ENCODE results near the gene IL17B. TPM values are rescaled to one million over a fixed set of nuclear protein-coding genes. Genes with fewer than 3 reads are reported as not detected.

IL17B gene
- polyA plus RNA-seq, 1 experiment, result 0.24 TPM

DNA sequence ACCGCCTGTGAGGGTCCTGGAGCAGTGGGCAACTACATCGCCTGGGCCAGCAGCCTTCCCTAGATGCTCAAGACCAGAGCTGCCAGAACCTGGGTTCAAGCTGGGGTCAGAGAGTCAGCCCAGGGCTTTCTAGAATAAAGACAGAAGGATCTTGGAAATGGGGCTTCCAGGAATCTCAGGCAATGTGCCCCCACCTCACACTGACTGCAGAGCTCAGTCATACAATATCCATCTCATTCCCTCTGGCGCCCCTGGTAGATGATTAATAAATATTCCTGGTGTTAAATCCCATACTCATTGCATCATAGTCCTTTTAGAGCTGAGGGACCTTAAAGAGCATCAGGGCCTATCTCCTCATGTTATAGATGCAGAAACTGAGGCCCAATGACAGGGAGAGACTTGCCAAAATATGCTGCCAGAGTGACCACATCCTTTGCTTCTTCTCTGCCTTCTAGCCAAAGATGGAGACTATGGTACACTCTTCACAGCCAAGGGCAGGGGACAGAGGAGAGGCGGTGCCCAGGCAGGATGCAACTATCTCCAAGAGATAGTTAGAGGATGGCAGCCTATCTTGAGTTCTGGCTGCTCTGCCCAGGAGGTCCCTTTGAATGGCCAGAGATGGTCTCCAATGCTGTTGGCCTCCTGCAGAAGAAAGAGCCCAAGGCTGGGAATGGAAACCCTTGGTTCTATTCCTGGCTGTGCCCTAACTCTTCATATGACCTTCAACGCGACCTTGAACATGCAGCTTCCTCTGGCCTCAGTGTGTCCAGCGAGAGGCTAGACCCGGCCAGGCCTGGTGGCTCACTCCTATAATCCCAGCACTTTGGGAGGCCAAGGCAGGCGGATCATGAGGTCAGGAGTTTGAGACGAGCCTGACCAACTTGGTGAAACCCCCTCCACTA lies 36.2 kb upstream of the IL17B start:
- Histone ChIP-seq H3K27me3 (ENCODE audit: control insufficient read depth, insufficient read depth, low read length) (no peaks in the 10 kb centered on the region), H3K4me3 (ENCODE audit: low read depth, low read length) (no peak overlapping the region), H3K27ac (ENCODE audit: low read depth, low read length) (peak overlapping the region; percentile 98), H3K9me3 (ENCODE audit: control insufficient read depth, insufficient read depth, low read length) (no peaks in the 10 kb centered on the region)
- ChIA-PET CTCF (interaction anchor here (2.0 to 5.3 kb wide), 2 partner anchors 33 to 44 kb away, joined by 6 to 25 read pairs; no protein-coding TSS in a partner anchor), POLR2A (interaction anchor here (0.7 to 3.7 kb wide), 3 partner anchors 10 to 33 kb away, joined by 3 to 43 read pairs (median 8); no protein-coding TSS in a partner anchor)
- TF ChIP-seq, protein P1, sequence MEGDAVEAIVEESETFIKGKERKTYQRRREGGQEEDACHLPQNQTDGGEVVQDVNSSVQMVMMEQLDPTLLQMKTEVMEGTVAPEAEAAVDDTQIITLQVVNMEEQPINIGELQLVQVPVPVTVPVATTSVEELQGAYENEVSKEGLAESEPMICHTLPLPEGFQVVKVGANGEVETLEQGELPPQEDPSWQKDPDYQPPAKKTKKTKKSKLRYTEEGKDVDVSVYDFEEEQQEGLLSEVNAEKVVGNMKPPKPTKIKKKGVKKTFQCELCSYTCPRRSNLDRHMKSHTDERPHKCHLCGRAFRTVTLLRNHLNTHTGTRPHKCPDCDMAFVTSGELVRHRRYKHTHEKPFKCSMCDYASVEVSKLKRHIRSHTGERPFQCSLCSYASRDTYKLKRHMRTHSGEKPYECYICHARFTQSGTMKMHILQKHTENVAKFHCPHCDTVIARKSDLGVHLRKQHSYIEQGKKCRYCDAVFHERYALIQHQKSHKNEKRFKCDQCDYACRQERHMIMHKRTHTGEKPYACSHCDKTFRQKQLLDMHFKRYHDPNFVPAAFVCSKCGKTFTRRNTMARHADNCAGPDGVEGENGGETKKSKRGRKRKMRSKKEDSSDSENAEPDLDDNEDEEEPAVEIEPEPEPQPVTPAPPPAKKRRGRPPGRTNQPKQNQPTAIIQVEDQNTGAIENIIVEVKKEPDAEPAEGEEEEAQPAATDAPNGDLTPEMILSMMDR (IDR thresholded peaks at IDR 0.05; ENCODE audit: low read depth, low read length), result no peak
- no peak for DNase-seq (ENCODE audit: low read depth, low spot score)

DNA sequence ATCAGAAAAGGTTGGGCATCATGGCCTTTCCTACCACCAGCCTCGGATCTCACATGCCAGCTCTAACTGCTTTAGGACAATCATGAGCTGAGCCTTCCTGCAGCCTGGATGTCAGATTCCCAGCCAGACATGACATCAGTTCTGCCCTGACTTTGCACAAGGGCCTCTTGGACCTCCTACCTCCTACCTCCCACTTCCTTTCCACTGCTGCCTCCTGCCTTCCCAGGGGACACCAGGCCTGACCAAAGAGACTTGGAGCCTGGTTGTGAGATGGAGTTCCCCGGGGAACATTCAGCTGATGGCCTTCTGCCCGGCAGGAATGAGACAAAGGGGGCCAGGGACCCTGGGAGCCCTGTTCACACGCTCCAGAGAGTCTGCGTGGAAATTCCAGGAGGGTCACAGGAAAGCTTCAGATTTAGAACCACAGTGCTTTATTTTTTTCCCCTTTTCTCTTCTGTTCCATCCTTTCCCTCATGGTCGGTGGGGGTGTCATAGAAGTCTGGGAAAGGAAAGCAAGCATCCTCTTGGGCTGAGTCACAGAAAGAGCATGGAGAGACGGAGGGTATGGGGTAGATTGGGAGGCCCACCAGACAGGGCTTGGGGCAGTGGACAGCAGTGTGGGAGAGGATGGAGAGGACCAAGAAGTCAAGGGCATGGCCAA lies 35.4 kb upstream of the IL17B start:
- Histone ChIP-seq H3K27me3 (ENCODE audit: control insufficient read depth, insufficient read depth, low read length) (no peaks in the 10 kb centered on the region), H3K27ac (ENCODE audit: low read depth, low read length) (peak overlapping the region; percentile 98), H3K9me3 (ENCODE audit: control insufficient read depth, insufficient read depth, low read length) (no peaks in the 10 kb centered on the region), H3K4me3 (ENCODE audit: low read depth, low read length) (no peak overlapping the region; the same call in 1 of the 2 replicates)
- ChIA-PET POLR2A (interaction anchor here (0.7 to 3.7 kb wide), 7 partner anchors 9 to 46 kb away, joined by 3 to 43 read pairs (median 6); no protein-coding TSS in a partner anchor), CTCF (interaction anchor here (1.2 to 5.3 kb wide), 5 partner anchors 26 to 47 kb away, joined by 3 to 25 read pairs (median 5); no protein-coding TSS in a partner anchor)
- TF ChIP-seq, protein P1 (IDR thresholded peaks at IDR 0.05; ENCODE audit: low read depth, low read length), result no peak
- DNase-seq (ENCODE audit: low read depth, low spot score), result no peak

DNA sequence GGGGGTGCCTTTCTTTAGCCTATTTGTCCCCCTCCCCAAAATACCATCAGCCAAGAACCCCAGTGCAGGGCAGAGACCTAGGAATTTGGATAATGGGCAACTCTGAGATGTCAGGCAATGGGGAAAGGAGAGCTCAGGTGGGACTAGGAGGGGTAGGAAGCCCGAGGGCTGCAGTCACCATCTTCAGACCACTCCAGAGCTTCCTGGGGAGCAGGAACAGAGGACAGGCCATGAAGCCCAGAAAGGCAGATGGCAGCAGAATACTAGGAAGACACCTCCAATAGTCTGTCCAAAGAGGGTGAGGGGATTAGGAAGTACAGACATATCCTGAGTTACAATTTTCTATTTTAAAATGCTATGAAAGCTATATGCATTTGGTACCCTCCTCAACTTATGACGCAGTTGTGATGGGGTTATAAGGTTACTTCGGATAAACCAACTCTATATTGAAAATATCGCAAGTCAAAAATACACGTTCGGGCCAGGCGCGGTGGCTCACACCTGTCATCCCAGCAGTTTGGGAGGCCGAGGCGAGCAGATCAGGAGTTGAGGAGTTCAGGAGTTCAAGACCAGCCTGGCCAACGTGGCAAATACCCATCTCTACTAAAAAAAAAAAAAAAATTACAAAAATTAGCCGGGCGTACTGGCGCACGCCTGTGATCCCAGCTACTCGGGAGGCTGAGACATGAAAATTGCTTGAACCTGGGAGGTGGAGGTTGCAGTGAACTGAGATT lies 34.6 kb upstream of the IL17B start:
- TF ChIP-seq, protein P1 (IDR thresholded peaks at IDR 0.05; ENCODE audit: low read depth, low read length), result no peak
- H3K9me3 ChIP-seq (ENCODE audit: control insufficient read depth, insufficient read depth, low read length), result no peaks in the 10 kb centered on the region
- ChIA-PET POLR2A (interaction anchor here (0.6 to 2.8 kb wide), 10 partner anchors 10 to 557 kb away, joined by 3 to 20 read pairs (median 5); no protein-coding TSS in a partner anchor), CTCF (interaction anchor here (1.2 to 5.3 kb wide), 7 partner anchors 21 to 145 kb away, joined by 3 to 25 read pairs (median 5); no protein-coding TSS in a partner anchor)
- no peak for DNase-seq (ENCODE audit: low read depth, low spot score)
- peak overlapping the region; percentile 75 for H3K4me3 ChIP-seq (ENCODE audit: low read depth, low read length)
- H3K27ac ChIP-seq (ENCODE audit: low read depth, low read length), result peak overlapping the region; percentile 98
- H3K27me3 ChIP-seq (ENCODE audit: control insufficient read depth, insufficient read depth, low read length), result no peaks in the 10 kb centered on the region

DNA sequence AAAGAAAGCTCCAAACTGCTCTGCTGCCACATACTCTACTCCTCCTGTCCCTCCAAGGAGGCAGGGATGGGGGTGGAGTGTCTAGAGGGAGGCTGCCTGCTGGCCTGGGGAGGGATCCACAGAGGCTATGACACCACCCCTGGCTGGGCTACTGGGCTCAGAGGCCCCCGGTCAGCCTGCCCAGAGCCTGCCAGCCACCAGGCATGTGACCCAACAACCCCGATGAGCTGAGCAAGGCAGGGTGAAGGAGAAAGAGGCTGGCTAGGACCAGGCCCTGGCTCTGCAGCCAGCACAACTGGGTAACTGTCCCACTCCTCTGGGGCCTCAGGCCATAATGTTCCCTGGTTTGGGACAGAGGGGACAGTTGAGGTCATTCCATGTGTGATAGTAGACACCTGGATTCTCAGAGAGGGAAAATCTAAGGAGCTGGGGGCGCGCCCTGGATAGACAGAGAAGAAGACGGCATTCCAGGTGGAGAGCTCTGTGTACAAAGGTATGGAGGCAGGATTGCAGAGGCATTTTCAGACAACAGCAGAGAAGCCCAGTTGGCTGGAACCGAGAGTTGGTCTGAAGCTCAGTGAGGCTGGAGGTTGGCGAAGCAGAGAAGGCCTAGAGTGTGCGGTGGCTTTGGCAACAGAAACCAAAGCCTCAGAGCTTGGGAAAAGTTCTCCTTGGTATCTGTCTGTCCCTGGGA lies 33.8 kb upstream of the IL17B start:
- DNase-seq (ENCODE audit: low read depth, low spot score), result no peak
- POLR2A ChIA-PET, result interaction anchor here (0.6 to 2.8 kb wide), 9 partner anchors 9 to 556 kb away, joined by 3 to 20 read pairs (median 5); no protein-coding TSS in a partner anchor
- peak overlapping the region; percentile 75 for H3K4me3 ChIP-seq (ENCODE audit: low read depth, low read length)
- H3K9me3 ChIP-seq (ENCODE audit: control insufficient read depth, insufficient read depth, low read length), result no peaks in the 10 kb centered on the region
- H3K27me3 ChIP-seq (ENCODE audit: control insufficient read depth, insufficient read depth, low read length), result no peaks in the 10 kb centered on the region
- CTCF ChIA-PET, result interaction anchor here (1.2 to 5.3 kb wide), 6 partner anchors 22 to 145 kb away, joined by 3 to 25 read pairs (median 5); no protein-coding TSS in a partner anchor
- TF ChIP-seq, protein P1 (IDR thresholded peaks at IDR 0.05; ENCODE audit: low read depth, low read length), result no peak
- peak overlapping the region; percentile 70 for H3K27ac ChIP-seq (ENCODE audit: low read depth, low read length)
